Osteoblast (primary cell): Measurements from ENCODE around the gene SPECC1. TPM values are rescaled to one million over a fixed set of nuclear protein-coding genes. Genes with fewer than 3 reads are reported as not detected.

Source experiments
- DNase-seq: peaks from one replicate; pipeline ENCODE4 v3.0.0; 2011; ENCODE audit warnings: low spot score, mixed read lengths; ENCODE audit not compliant: insufficient read length; ENCODE audit errors: missing footprints
- H2AFZ ChIP-seq: 2 replicates; pipeline ENCODE4 v1.6.0; 2011; ENCODE audit warnings: mild to moderate bottlenecking, low read length
- H3K27ac ChIP-seq: 2 replicates; pipeline ENCODE4 v1.5.1; 2011; ENCODE audit warnings: mild to moderate bottlenecking, low read depth, low read length, moderate library complexity
- H3K27me3 ChIP-seq: 2 replicates; pipeline ENCODE4 v1.6.0; 2012; ENCODE audit warnings: mild to moderate bottlenecking, control low read depth, inconsistent platforms, low read length, moderate library complexity; ENCODE audit not compliant: insufficient read depth
- H3K36me3 ChIP-seq: 2 replicates; pipeline ENCODE4 v1.5.1; 2011; ENCODE audit warnings: mild to moderate bottlenecking, low read length, control low read depth, moderate library complexity; ENCODE audit not compliant: insufficient read depth
- H3K4me1 ChIP-seq: 2 replicates; pipeline ENCODE4 v1.5.1; 2011; ENCODE audit warnings: mild to moderate bottlenecking, low read length, control low read depth, moderate library complexity; ENCODE audit not compliant: insufficient read depth
- H3K4me2 ChIP-seq: 2 replicates; pipeline ENCODE4 v1.6.0; 2011; ENCODE audit warnings: mild to moderate bottlenecking, low read length; ENCODE audit not compliant: insufficient read depth
- H3K4me3 ChIP-seq: fragments of 200-600 bp; sonication (generic); 3 replicates; pipeline ENCODE4 v1.5.1; 2012; ENCODE audit warnings: mild to moderate bottlenecking, low read length, inconsistent platforms; ENCODE audit not compliant: insufficient read depth
- H3K79me2 ChIP-seq: 2 replicates; pipeline ENCODE4 v1.6.0; 2012; ENCODE audit warnings: mild to moderate bottlenecking, low read length, control low read depth, inconsistent platforms; ENCODE audit not compliant: insufficient read depth
- H3K9me3 ChIP-seq: 2 replicates; pipeline ENCODE4 v1.5.1; 2011; ENCODE audit warnings: low read depth, low read length, control low read depth
- H4K20me1 ChIP-seq: 2 replicates; pipeline ENCODE4 v1.6.0; 2012; ENCODE audit warnings: mild to moderate bottlenecking, low read length, control low read depth; ENCODE audit not compliant: insufficient read depth
- CTCF ChIP-seq: IDR thresholded peaks from 2 replicates; pipeline ENCODE4 v1.5.1; 2011; ENCODE audit warnings: mild to moderate bottlenecking, low read depth, low read length, moderate library complexity; ENCODE audit errors: extremely low read depth
- total RNA-seq: library from RNA; depleted of rRNA; stranded (reverse); fragments of >200 nt; gene quantifications from 2 replicates; pipeline ENCODE4 v1.2.3, GENCODE V29; 2012

Gene SPECC1
- total RNA-seq, 1 donor = 155 TPM

- peaks cover 18% of the 10 kb centered on the region for H3K4me1 ChIP-seq
- H2AFZ ChIP-seq = no peak overlapping the region
- no peak overlapping the region for H3K4me3 ChIP-seq
- TF ChIP-seq CTCF = no peak
- H3K4me2 ChIP-seq = no peak overlapping the region
- no peaks in the 10 kb centered on the region for H3K27me3 ChIP-seq
- H3K9me3 ChIP-seq = no peaks in the 10 kb centered on the region
- DNase-seq = no peak
- H3K36me3 ChIP-seq = no peaks in the 10 kb centered on the region
- no peaks in the 10 kb centered on the region for H4K20me1 ChIP-seq
- no peaks in the 10 kb centered on the region for H3K79me2 ChIP-seq
- no peak overlapping the region for H3K27ac ChIP-seq
These were observed 77.4 kb downstream of the SPECC1 start for GRCh38 chr17:20086416-20087076.

- no peaks in the 10 kb centered on the region for H3K79me2 ChIP-seq
- no peaks in the 10 kb centered on the region for H3K9me3 ChIP-seq
- no peaks in the 10 kb centered on the region for H4K20me1 ChIP-seq
- H3K4me2 ChIP-seq = no peak overlapping the region
- no peak for TF ChIP-seq CTCF
- no peak for DNase-seq
- no peaks in the 10 kb centered on the region for H3K27me3 ChIP-seq
- H3K36me3 ChIP-seq = no peaks in the 10 kb centered on the region
- H3K4me3 ChIP-seq = no peak overlapping the region
- H2AFZ ChIP-seq = no peak overlapping the region
- H3K4me1 ChIP-seq = peaks cover 27% of the 10 kb centered on the region
- H3K27ac ChIP-seq = no peak overlapping the region
These were observed 78.5 kb downstream of the SPECC1 start for GRCh38 chr17:20087538-20088250.

GRCh38 chr17:20089756-20090547 lies 80.8 kb downstream of the SPECC1 start:
- Histone ChIP-seq H3K4me1 (peaks cover 23% of the 10 kb centered on the region), H3K4me2 (no peak overlapping the region), H3K4me3 (no peak overlapping the region), H4K20me1 (no peaks in the 10 kb centered on the region), H2AFZ (no peak overlapping the region), H3K9me3 (no peaks in the 10 kb centered on the region), H3K27me3 (no peaks in the 10 kb centered on the region), H3K36me3 (no peaks in the 10 kb centered on the region), H3K27ac (no peak overlapping the region), H3K79me2 (no peaks in the 10 kb centered on the region)
- TF ChIP-seq CTCF = no peak
- no peak for DNase-seq
